ENCODE data around the gene CST8.
"Not testable (repeated sequence)": the region's sequence is repeated elsewhere in the genome, so short reads cannot be mapped to it uniquely, and the experiment has no call there.

Gene CST8

GRCh38 chr20:23472306-23472705 is 18.6 kb upstream of the CST8 start:
- not testable (repeated sequence) for H3K27ac ChIP-seq (ENCODE audit: low read depth, low read length); H3K36me3 ChIP-seq (ENCODE audit: control insufficient read depth in 5 of 5, insufficient read depth in 5 of 5, low read length in 5 of 5); H3K9me3 ChIP-seq (ENCODE audit: control insufficient read depth in 5 of 5, low read length in 5 of 5); H3K9ac ChIP-seq (ENCODE audit: low read length in 5 of 5); H3K4me3 ChIP-seq (ENCODE audit: low read depth in 1 of 5, low read length in 5 of 5); H3K4me1 ChIP-seq (ENCODE audit: control insufficient read depth in 5 of 5, insufficient read depth in 5 of 5, low read length in 5 of 5); H3K27me3 ChIP-seq (ENCODE audit: control insufficient read depth in 5 of 5, insufficient read depth in 4 of 5, low read length in 5 of 5)

GRCh38 chr20:23473293-23473692 is 17.6 kb upstream of the CST8 start:
- not testable (repeated sequence) for H3K27ac ChIP-seq (ENCODE audit: low read depth, low read length); H3K4me1 ChIP-seq (ENCODE audit: control insufficient read depth in 5 of 5, insufficient read depth in 5 of 5, low read length in 5 of 5); H3K4me3 ChIP-seq (ENCODE audit: low read depth in 1 of 5, low read length in 5 of 5); H3K9ac ChIP-seq (ENCODE audit: low read length in 5 of 5); H3K27me3 ChIP-seq (ENCODE audit: control insufficient read depth in 5 of 5, insufficient read depth in 4 of 5, low read length in 5 of 5); H3K36me3 ChIP-seq (ENCODE audit: control insufficient read depth in 5 of 5, insufficient read depth in 5 of 5, low read length in 5 of 5); H3K9me3 ChIP-seq (ENCODE audit: control insufficient read depth in 5 of 5, low read length in 5 of 5)

- no peak overlapping the region for H3K27ac ChIP-seq (ENCODE audit: low read depth, low read length)
- no peaks in the 10 kb centered on the region for H3K4me1 ChIP-seq (ENCODE audit: control insufficient read depth in 5 of 5, insufficient read depth in 5 of 5, low read length in 5 of 5)
- peaks cover 0 to 2% (median 0%) of the 10 kb centered on the region in 5 donors for H3K27me3 ChIP-seq (ENCODE audit: control insufficient read depth in 5 of 5, insufficient read depth in 4 of 5, low read length in 5 of 5)
- no peak overlapping the region for H3K9ac ChIP-seq (ENCODE audit: low read length in 5 of 5)
- H3K9me3 ChIP-seq (ENCODE audit: control insufficient read depth in 5 of 5, low read length in 5 of 5): peaks cover 0 to 9% (median 6%) of the 10 kb centered on the region in 5 donors
- H3K4me3 ChIP-seq (ENCODE audit: low read depth in 1 of 5, low read length in 5 of 5): no peak overlapping the region
- no peaks in the 10 kb centered on the region for H3K36me3 ChIP-seq (ENCODE audit: control insufficient read depth in 5 of 5, insufficient read depth in 5 of 5, low read length in 5 of 5)
Measured at GRCh38 chr20:23475395-23475794, 15.5 kb upstream of the CST8 start.

- Histone ChIP-seq H3K4me1 (ENCODE audit: control insufficient read depth in 5 of 5, insufficient read depth in 5 of 5, low read length in 5 of 5) (no peaks in the 10 kb centered on the region), H3K9ac (ENCODE audit: low read length in 5 of 5) (no peak overlapping the region), H3K36me3 (ENCODE audit: control insufficient read depth in 5 of 5, insufficient read depth in 5 of 5, low read length in 5 of 5) (no peaks in the 10 kb centered on the region), H3K4me3 (ENCODE audit: low read depth in 1 of 5, low read length in 5 of 5) (no peak overlapping the region), H3K27ac (ENCODE audit: low read depth, low read length) (no peak overlapping the region), H3K27me3 (ENCODE audit: control insufficient read depth in 5 of 5, insufficient read depth in 4 of 5, low read length in 5 of 5) (peaks cover 0 to 3% (median 0%) of the 10 kb centered on the region in 5 donors), H3K9me3 (ENCODE audit: control insufficient read depth in 5 of 5, low read length in 5 of 5) (peaks cover 0 to 9% (median 6%) of the 10 kb centered on the region in 5 donors)
Measured at GRCh38 chr20:23476015-23476754, 14.7 kb upstream of the CST8 start.

GRCh38 chr20:23477223-23477622 is 13.7 kb upstream of the CST8 start:
- Histone ChIP-seq H3K27ac (ENCODE audit: low read depth, low read length) (no peak overlapping the region), H3K27me3 (ENCODE audit: control insufficient read depth in 5 of 5, insufficient read depth in 4 of 5, low read length in 5 of 5) (peaks cover 0 to 3% (median 0%) of the 10 kb centered on the region in 5 donors), H3K9ac (ENCODE audit: low read length in 5 of 5) (no peak overlapping the region), H3K4me1 (ENCODE audit: control insufficient read depth in 5 of 5, insufficient read depth in 5 of 5, low read length in 5 of 5) (no peaks in the 10 kb centered on the region), H3K9me3 (ENCODE audit: control insufficient read depth in 5 of 5, low read length in 5 of 5) (peaks cover 0 to 9% (median 6%) of the 10 kb centered on the region in 5 donors), H3K4me3 (ENCODE audit: low read depth in 1 of 5, low read length in 5 of 5) (no peak overlapping the region), H3K36me3 (ENCODE audit: control insufficient read depth in 5 of 5, insufficient read depth in 5 of 5, low read length in 5 of 5) (no peaks in the 10 kb centered on the region)

GRCh38 chr20:23479043-23479442 is 11.9 kb upstream of the CST8 start:
- H3K4me1 ChIP-seq (ENCODE audit: control insufficient read depth in 5 of 5, insufficient read depth in 5 of 5, low read length in 5 of 5): no peaks in the 10 kb centered on the region
- H3K36me3 ChIP-seq (ENCODE audit: control insufficient read depth in 5 of 5, insufficient read depth in 5 of 5, low read length in 5 of 5): no peaks in the 10 kb centered on the region
- H3K9ac ChIP-seq (ENCODE audit: low read length in 5 of 5): no peak overlapping the region
- H3K4me3 ChIP-seq (ENCODE audit: low read depth in 1 of 5, low read length in 5 of 5): no peak overlapping the region
- no peak overlapping the region for H3K27ac ChIP-seq (ENCODE audit: low read depth, low read length)
- H3K9me3 ChIP-seq (ENCODE audit: control insufficient read depth in 5 of 5, low read length in 5 of 5): peaks cover 0 to 9% (median 6%) of the 10 kb centered on the region in 5 donors
- H3K27me3 ChIP-seq (ENCODE audit: control insufficient read depth in 5 of 5, insufficient read depth in 4 of 5, low read length in 5 of 5): peaks cover 0 to 3% (median 0%) of the 10 kb centered on the region in 5 donors

- Histone ChIP-seq H3K27ac (ENCODE audit: low read depth, low read length) (no peak overlapping the region), H3K9me3 (ENCODE audit: control insufficient read depth in 5 of 5, low read length in 5 of 5) (peaks cover 0 to 9% (median 6%) of the 10 kb centered on the region in 5 donors), H3K36me3 (ENCODE audit: control insufficient read depth in 5 of 5, insufficient read depth in 5 of 5, low read length in 5 of 5) (no peaks in the 10 kb centered on the region), H3K27me3 (ENCODE audit: control insufficient read depth in 5 of 5, insufficient read depth in 4 of 5, low read length in 5 of 5) (peaks cover 0 to 3% (median 0%) of the 10 kb centered on the region in 5 donors), H3K9ac (ENCODE audit: low read length in 5 of 5) (no peak overlapping the region), H3K4me3 (ENCODE audit: low read depth in 1 of 5, low read length in 5 of 5) (no peak overlapping the region), H3K4me1 (ENCODE audit: control insufficient read depth in 5 of 5, insufficient read depth in 5 of 5, low read length in 5 of 5) (no peaks in the 10 kb centered on the region)
Measured at GRCh38 chr20:23482138-23482537, 8.8 kb upstream of the CST8 start.

- H3K27me3 ChIP-seq (ENCODE audit: control insufficient read depth in 5 of 5, insufficient read depth in 4 of 5, low read length in 5 of 5): peaks cover 0 to 3% (median 0%) of the 10 kb centered on the region in 5 donors
- no peak overlapping the region for H3K4me3 ChIP-seq (ENCODE audit: low read depth in 1 of 5, low read length in 5 of 5)
- no peak overlapping the region for H3K9ac ChIP-seq (ENCODE audit: low read length in 5 of 5)
- H3K9me3 ChIP-seq (ENCODE audit: control insufficient read depth in 5 of 5, low read length in 5 of 5): peaks cover 0 to 9% (median 2%) of the 10 kb centered on the region in 5 donors
- no peak overlapping the region for H3K27ac ChIP-seq (ENCODE audit: low read depth, low read length)
- no peaks in the 10 kb centered on the region for H3K36me3 ChIP-seq (ENCODE audit: control insufficient read depth in 5 of 5, insufficient read depth in 5 of 5, low read length in 5 of 5)
- peaks cover 0 to 2% (median 0%) of the 10 kb centered on the region in 5 donors for H3K4me1 ChIP-seq (ENCODE audit: control insufficient read depth in 5 of 5, insufficient read depth in 5 of 5, low read length in 5 of 5)
Measured at GRCh38 chr20:23484081-23484480, 6.8 kb upstream of the CST8 start.

GRCh38 chr20:23488470-23488869 is 2.4 kb upstream of the CST8 start:
- H3K36me3 ChIP-seq (ENCODE audit: control insufficient read depth in 5 of 5, insufficient read depth in 5 of 5, low read length in 5 of 5): no peaks in the 10 kb centered on the region
- no peak overlapping the region for H3K27ac ChIP-seq (ENCODE audit: low read depth, low read length)
- peaks cover 0 to 6% (median 0%) of the 10 kb centered on the region in 5 donors for H3K9me3 ChIP-seq (ENCODE audit: control insufficient read depth in 5 of 5, low read length in 5 of 5)
- H3K4me3 ChIP-seq (ENCODE audit: low read depth in 1 of 5, low read length in 5 of 5): no peak overlapping the region
- H3K4me1 ChIP-seq (ENCODE audit: control insufficient read depth in 5 of 5, insufficient read depth in 5 of 5, low read length in 5 of 5): peaks cover 0 to 3% (median 0%) of the 10 kb centered on the region in 5 donors
- H3K27me3 ChIP-seq (ENCODE audit: control insufficient read depth in 5 of 5, insufficient read depth in 4 of 5, low read length in 5 of 5): no peaks in the 10 kb centered on the region
- H3K9ac ChIP-seq (ENCODE audit: low read length in 5 of 5): no peak overlapping the region

- H3K4me1 ChIP-seq (ENCODE audit: control insufficient read depth in 5 of 5, insufficient read depth in 5 of 5, low read length in 5 of 5): peaks cover 0 to 3% (median 0%) of the 10 kb centered on the region in 5 donors
- H3K4me3 ChIP-seq (ENCODE audit: low read depth in 1 of 5, low read length in 5 of 5): no peak overlapping the region
- H3K9ac ChIP-seq (ENCODE audit: low read length in 5 of 5): no peak overlapping the region
- peaks cover 0 to 6% (median 0%) of the 10 kb centered on the region in 5 donors for H3K9me3 ChIP-seq (ENCODE audit: control insufficient read depth in 5 of 5, low read length in 5 of 5)
- H3K36me3 ChIP-seq (ENCODE audit: control insufficient read depth in 5 of 5, insufficient read depth in 5 of 5, low read length in 5 of 5): no peaks in the 10 kb centered on the region
- H3K27me3 ChIP-seq (ENCODE audit: control insufficient read depth in 5 of 5, insufficient read depth in 4 of 5, low read length in 5 of 5): no peaks in the 10 kb centered on the region
- no peak overlapping the region for H3K27ac ChIP-seq (ENCODE audit: low read depth, low read length)
Measured at GRCh38 chr20:23488996-23489395, 1.9 kb upstream of the CST8 start.
